Measurements from ENCODE around the gene CDRT4. TPM values are rescaled to one million over a fixed set of nuclear protein-coding genes. Genes with fewer than 3 reads are reported as not detected.

Gene CDRT4
- polyA plus RNA-seq, 1 of the 3 experiments (the other 2 are of a cell fraction) = 4.6 TPM

DNA sequence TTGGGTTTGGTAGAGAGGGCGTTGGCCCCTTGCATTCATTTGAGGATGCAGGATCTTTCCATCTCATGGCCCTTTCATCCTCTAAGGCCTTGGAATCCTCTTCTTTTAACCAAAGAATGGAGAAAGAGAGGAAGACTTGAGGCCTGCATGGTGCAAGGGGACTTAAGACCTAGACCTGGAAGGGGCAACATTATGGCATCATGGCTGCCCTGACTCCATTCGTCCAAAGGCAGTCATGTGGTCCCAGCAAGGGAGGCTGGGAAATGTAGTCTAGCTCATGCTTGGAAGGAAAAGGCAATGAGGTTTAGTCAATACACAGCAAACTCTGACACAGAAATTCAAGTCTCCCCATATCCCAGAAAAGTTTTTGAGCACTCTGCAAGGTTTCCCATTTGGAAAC is 30.7 kb upstream of the CDRT4 start:
- Histone ChIP-seq H3K27me3 (ENCODE audit: insufficient read depth) (no peaks in the 10 kb centered on the region), H2AFZ (ENCODE audit: low read depth) (no peak overlapping the region), H3F3A (replicated peaks; ENCODE audit: insufficient read depth) (no peaks in the 10 kb centered on the region), H3K36me3 (replicated peaks in 1 of 2; ENCODE audit: control insufficient read depth in 1 of 2, insufficient read depth in 2 of 2, low read length in 1 of 2) (peaks cover 4 to 19% of the 10 kb centered on the region in 2 experiments), H3K79me2 (ENCODE audit: insufficient read depth) (no peaks in the 10 kb centered on the region), H4K20me1 (ENCODE audit: insufficient read depth) (no peaks in the 10 kb centered on the region), H3K4me3 (ENCODE audit: low read depth in 2 of 2, low read length in 1 of 2) (no peak overlapping the region), H3K9me2 (no peaks in the 10 kb centered on the region), H3K4me2 (no peak overlapping the region), H3K9me3 (no peaks in the 10 kb centered on the region), H3K27ac (ENCODE audit: low read depth in 2 of 2, low read length in 1 of 2) (no peak overlapping the region), H3K9ac (no peak overlapping the region), H3K4me1 (ENCODE audit: control insufficient read depth in 1 of 2, insufficient read depth in 2 of 2, low read depth in 1 of 2, low read length in 1 of 2) (peaks cover 2 to 5% of the 10 kb centered on the region in 2 experiments; a peak in 1 of 4 replicates)
- peak; percentile 36 for DNase-seq
- ChIA-PET CTCF (interaction anchor here (20.1 kb wide), 1 partner anchor 236 kb away, joined by 359 read pairs; the partner anchor contains the start of gene PMP22), POLR2A (no interaction called here)
- WGBS (ENCODE audit: low lambda C conversion rate) = 95% methylated on average over 2 of the region's 2 CpGs
- TF ChIP-seq YY1 (IDR thresholded peaks at IDR 0.05; ENCODE audit: low read depth) (peak; percentile 52; the same call in 1 of the 2 replicates), SIN3A (IDR thresholded peaks at IDR 0.05; ENCODE audit: borderline replicate concordance, low read depth, low read length) (no peak), MXI1 (IDR thresholded peaks at IDR 0.05; ENCODE audit: low read depth, low read length) (no peak)
- TF ChIP-seq, protein P1, sequence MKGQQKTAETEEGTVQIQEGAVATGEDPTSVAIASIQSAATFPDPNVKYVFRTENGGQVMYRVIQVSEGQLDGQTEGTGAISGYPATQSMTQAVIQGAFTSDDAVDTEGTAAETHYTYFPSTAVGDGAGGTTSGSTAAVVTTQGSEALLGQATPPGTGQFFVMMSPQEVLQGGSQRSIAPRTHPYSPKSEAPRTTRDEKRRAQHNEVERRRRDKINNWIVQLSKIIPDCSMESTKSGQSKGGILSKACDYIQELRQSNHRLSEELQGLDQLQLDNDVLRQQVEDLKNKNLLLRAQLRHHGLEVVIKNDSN (IDR thresholded peaks at IDR 0.05; ENCODE audit: borderline replicate concordance, low read depth) = peak; percentile 91

DNA sequence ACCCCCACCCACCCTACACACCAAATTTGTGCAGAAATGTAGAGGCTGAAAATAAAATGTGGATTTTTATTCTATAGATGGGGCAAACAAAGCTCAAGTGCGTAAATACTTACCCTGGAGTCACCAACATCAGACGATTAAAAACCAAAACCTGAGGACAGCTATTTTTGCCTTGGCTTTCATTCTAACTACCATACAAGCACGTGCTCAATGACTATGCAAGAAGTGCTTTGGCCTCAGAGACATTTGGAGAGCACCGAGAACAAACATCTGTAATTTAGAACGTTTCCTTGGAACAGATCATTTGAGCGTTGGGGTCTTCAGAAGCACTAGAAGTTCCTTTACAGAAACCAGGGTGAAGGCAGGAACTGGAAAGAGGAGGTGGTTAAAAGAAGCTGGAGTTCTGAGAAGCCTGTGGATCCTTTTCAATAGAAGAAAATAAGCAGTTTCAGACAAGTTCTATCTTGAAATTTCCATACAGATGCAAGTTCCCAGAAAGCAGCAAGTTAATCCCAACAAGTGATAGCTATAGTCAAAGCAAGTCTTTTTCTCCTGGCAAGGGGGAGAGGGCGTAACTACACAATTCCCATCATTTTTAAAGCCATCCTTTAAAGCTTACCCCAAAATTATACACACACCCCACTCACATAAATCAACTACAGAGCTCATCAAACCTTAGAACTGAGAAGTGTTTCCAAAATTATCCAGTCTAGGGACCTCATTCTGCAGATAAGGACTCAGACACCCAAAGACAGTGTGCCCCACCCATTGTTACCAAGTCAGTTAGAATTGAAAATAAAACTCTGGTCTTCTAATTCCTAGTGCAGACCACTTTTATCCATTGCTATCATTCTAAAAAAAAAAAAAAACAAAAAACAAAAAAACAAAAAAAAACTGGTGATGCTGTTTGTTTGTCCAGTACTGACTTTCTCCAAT is 29.6 kb upstream of the CDRT4 start:
- H2AFZ ChIP-seq (ENCODE audit: low read depth) = no peak overlapping the region
- no peak overlapping the region for H3K9ac ChIP-seq
- H3K79me2 ChIP-seq (ENCODE audit: insufficient read depth) = no peaks in the 10 kb centered on the region
- H3K27ac ChIP-seq (ENCODE audit: low read depth in 2 of 2, low read length in 1 of 2) = no peak overlapping the region
- H3K4me1 ChIP-seq (ENCODE audit: control insufficient read depth in 1 of 2, insufficient read depth in 2 of 2, low read depth in 1 of 2, low read length in 1 of 2) = no peaks in the 10 kb centered on the region; a peak in 1 of 4 replicates
- no peak overlapping the region for H3K4me3 ChIP-seq (ENCODE audit: low read depth in 2 of 2, low read length in 1 of 2)
- TF ChIP-seq SMC3 (IDR thresholded peaks at IDR 0.05; ENCODE audit: low read depth, low read length) = no peak
- TF ChIP-seq, protein P2, sequence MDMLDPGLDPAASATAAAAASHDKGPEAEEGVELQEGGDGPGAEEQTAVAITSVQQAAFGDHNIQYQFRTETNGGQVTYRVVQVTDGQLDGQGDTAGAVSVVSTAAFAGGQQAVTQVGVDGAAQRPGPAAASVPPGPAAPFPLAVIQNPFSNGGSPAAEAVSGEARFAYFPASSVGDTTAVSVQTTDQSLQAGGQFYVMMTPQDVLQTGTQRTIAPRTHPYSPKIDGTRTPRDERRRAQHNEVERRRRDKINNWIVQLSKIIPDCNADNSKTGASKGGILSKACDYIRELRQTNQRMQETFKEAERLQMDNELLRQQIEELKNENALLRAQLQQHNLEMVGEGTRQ (IDR thresholded peaks at IDR 0.05; ENCODE audit: borderline replicate concordance, low read depth, low read length) = no peak
- no peak for TF ChIP-seq TEAD4 (IDR thresholded peaks at IDR 0.05; ENCODE audit: borderline replicate concordance, insufficient read depth)
- no peak for TF ChIP-seq FOSL2 (IDR thresholded peaks at IDR 0.05; ENCODE audit: borderline replicate concordance, low read depth)
- TF ChIP-seq CHD2 (IDR thresholded peaks at IDR 0.05; ENCODE audit: low read length, partially characterized antibody) = no peak
- TF ChIP-seq POLR2AphosphoS5 (IDR thresholded peaks at IDR 0.05; ENCODE audit: low read depth, low read length) = no peak
- TF ChIP-seq TAF1 (IDR thresholded peaks at IDR 0.05; ENCODE audit: borderline replicate concordance, low read depth, low read length) = no peak
- TF ChIP-seq FOXM1 (IDR thresholded peaks at IDR 0.05; ENCODE audit: low read depth) = no peak
- TF ChIP-seq, protein P3, sequence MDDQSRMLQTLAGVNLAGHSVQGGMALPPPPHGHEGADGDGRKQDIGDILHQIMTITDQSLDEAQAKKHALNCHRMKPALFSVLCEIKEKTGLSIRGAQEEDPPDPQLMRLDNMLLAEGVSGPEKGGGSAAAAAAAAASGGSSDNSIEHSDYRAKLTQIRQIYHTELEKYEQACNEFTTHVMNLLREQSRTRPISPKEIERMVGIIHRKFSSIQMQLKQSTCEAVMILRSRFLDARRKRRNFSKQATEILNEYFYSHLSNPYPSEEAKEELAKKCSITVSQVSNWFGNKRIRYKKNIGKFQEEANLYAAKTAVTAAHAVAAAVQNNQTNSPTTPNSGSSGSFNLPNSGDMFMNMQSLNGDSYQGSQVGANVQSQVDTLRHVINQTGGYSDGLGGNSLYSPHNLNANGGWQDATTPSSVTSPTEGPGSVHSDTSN (IDR thresholded peaks at IDR 0.05) = no peak
- TF ChIP-seq, protein P4, sequence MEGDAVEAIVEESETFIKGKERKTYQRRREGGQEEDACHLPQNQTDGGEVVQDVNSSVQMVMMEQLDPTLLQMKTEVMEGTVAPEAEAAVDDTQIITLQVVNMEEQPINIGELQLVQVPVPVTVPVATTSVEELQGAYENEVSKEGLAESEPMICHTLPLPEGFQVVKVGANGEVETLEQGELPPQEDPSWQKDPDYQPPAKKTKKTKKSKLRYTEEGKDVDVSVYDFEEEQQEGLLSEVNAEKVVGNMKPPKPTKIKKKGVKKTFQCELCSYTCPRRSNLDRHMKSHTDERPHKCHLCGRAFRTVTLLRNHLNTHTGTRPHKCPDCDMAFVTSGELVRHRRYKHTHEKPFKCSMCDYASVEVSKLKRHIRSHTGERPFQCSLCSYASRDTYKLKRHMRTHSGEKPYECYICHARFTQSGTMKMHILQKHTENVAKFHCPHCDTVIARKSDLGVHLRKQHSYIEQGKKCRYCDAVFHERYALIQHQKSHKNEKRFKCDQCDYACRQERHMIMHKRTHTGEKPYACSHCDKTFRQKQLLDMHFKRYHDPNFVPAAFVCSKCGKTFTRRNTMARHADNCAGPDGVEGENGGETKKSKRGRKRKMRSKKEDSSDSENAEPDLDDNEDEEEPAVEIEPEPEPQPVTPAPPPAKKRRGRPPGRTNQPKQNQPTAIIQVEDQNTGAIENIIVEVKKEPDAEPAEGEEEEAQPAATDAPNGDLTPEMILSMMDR (IDR thresholded peaks at IDR 0.05) = no peak
- POLR2A ChIA-PET = interaction anchor here (0.8 kb wide), 1 partner anchor 235 kb away, joined by 3 read pairs; no protein-coding TSS in a partner anchor
- no peak overlapping the region for H3K4me2 ChIP-seq
- H3K36me3 ChIP-seq (replicated peaks in 1 of 2; ENCODE audit: control insufficient read depth in 1 of 2, insufficient read depth in 2 of 2, low read length in 1 of 2) = peaks cover 4 to 19% of the 10 kb centered on the region in 2 experiments
- no peaks in the 10 kb centered on the region for H3K9me2 ChIP-seq
- H3K27me3 ChIP-seq (ENCODE audit: insufficient read depth) = no peaks in the 10 kb centered on the region
- no peak for DNase-seq
- WGBS (ENCODE audit: low lambda C conversion rate) = 92% methylated on average over 7 of the region's 7 CpGs
- no peaks in the 10 kb centered on the region for H3F3A ChIP-seq (replicated peaks; ENCODE audit: insufficient read depth)
- no peaks in the 10 kb centered on the region for H4K20me1 ChIP-seq (ENCODE audit: insufficient read depth)
- CTCF ChIA-PET = interaction anchor here (0.7 to 20.1 kb wide), 3 partner anchors 20 to 235 kb away, joined by 3 to 359 read pairs (median 3); partner anchors contain the start of gene PMP22
- no peaks in the 10 kb centered on the region for H3K9me3 ChIP-seq

Measured in SK-N-SH (cell line).